ENCODE measurements around the gene CTNNA1.
A peak's percentile ranks its signal among the peaks of the same experiment; 100 is the strongest.
"Not testable (repeated sequence)": the region's sequence is repeated elsewhere in the genome, so short reads cannot be mapped to it uniquely, and the experiment has no call there.

The CTNNA1 gene

DNA sequence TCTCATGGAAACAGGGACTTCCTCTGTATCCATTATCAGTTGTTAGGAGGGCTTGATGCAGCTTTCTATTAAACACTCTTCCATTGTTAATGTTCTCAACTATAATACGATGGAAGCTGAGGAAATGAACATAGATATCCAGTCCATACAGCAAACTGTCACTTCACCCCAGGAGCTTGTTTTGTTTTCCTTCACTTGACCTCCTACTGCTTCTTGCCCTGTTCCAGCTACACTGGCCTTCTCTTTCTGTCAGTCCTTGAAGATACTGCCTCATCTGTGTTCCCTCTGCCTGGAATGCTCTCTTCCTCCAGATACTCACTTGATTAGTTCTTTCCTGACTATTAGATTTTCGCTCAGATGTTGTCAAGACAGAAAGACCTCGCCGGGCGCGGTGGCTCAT lies 17.1 kb downstream of the CTNNA1 start:
- no peaks in the 10 kb centered on the region for H3K27me3 Mint-ChIP-seq (ENCODE audit: low read depth, poor library complexity)
- no peak for DNase-seq
- TF ChIP-seq, protein P1, sequence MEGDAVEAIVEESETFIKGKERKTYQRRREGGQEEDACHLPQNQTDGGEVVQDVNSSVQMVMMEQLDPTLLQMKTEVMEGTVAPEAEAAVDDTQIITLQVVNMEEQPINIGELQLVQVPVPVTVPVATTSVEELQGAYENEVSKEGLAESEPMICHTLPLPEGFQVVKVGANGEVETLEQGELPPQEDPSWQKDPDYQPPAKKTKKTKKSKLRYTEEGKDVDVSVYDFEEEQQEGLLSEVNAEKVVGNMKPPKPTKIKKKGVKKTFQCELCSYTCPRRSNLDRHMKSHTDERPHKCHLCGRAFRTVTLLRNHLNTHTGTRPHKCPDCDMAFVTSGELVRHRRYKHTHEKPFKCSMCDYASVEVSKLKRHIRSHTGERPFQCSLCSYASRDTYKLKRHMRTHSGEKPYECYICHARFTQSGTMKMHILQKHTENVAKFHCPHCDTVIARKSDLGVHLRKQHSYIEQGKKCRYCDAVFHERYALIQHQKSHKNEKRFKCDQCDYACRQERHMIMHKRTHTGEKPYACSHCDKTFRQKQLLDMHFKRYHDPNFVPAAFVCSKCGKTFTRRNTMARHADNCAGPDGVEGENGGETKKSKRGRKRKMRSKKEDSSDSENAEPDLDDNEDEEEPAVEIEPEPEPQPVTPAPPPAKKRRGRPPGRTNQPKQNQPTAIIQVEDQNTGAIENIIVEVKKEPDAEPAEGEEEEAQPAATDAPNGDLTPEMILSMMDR (IDR thresholded peaks at IDR 0.05) = no peak
- peaks cover 25% of the 10 kb centered on the region for H3K9me3 Mint-ChIP-seq
- H3K4me1 Mint-ChIP-seq = peaks cover 43% of the 10 kb centered on the region
- H3K4me3 Mint-ChIP-seq = no peak overlapping the region
- peak overlapping the region; percentile 85 for H3K27ac Mint-ChIP-seq
- peaks cover 58% of the 10 kb centered on the region for H3K36me3 Mint-ChIP-seq (ENCODE audit: low read depth)

DNA sequence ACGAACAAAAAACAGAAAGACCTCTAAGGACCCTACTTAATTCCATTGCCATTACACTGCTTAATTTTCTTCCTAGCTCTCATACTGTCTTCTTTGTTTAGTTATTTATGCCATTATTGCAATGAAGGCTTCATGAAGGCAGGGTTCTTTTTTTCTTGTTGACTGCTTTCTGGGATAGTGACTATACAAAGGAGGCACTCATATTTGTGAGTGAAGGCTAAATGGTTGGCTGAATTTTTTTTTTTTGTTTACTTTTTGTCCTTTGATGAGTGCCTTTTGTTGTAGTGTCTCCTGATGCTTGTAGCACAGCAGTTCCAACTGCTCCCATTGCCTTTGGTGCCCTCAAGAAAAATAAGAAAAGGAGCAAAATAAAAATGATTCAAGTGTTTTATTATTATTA lies 17.8 kb downstream of the CTNNA1 start:
- H3K27me3 Mint-ChIP-seq (ENCODE audit: low read depth, poor library complexity) = no peaks in the 10 kb centered on the region
- peaks cover 63% of the 10 kb centered on the region for H3K36me3 Mint-ChIP-seq (ENCODE audit: low read depth)
- H3K9me3 Mint-ChIP-seq = peaks cover 32% of the 10 kb centered on the region
- no peak for DNase-seq
- H3K4me3 Mint-ChIP-seq = no peak overlapping the region
- TF ChIP-seq, protein P1 (IDR thresholded peaks at IDR 0.05) = no peak
- H3K4me1 Mint-ChIP-seq = peaks cover 40% of the 10 kb centered on the region
- no peak overlapping the region for H3K27ac Mint-ChIP-seq

DNA sequence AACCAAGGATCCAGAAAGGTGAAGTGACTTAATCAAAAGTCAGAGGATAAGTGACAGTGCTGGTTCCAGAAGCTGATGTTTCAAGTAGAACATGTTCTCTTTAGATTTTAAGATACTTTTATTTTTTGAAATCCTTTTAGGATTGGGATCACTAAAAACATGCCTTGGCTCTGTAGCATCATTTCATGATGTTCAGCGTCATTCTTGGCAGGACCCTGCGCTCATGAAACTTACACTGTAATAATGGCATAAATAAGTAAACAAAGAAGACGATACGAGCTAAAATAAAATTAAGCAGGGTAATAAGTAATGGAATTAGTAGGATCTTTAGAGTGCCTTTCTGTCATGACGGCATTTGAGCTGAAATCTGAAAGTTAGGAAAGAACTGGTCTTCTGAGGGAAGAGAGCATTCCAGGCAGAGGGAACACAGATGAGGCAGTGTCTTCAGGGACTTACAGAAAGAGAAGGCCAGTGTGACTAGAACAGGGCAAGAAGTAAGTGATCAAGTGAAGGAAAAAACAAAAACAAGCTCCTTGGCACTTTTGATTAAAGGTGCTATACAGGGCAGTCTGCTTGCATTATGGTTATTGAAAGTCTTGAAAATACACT lies 19.9 kb downstream of the CTNNA1 start:
- no peak overlapping the region for H3K4me3 Mint-ChIP-seq
- peak overlapping the region; percentile 60 for H3K27ac Mint-ChIP-seq
- TF ChIP-seq, protein P1 (IDR thresholded peaks at IDR 0.05) = no peak
- H3K27me3 Mint-ChIP-seq (ENCODE audit: low read depth, poor library complexity) = peaks cover 4% of the 10 kb centered on the region
- H3K36me3 Mint-ChIP-seq (ENCODE audit: low read depth) = peaks cover 67% of the 10 kb centered on the region
- H3K9me3 Mint-ChIP-seq = peaks cover 43% of the 10 kb centered on the region
- H3K4me1 Mint-ChIP-seq = peaks cover 25% of the 10 kb centered on the region
- no peak for DNase-seq

DNA sequence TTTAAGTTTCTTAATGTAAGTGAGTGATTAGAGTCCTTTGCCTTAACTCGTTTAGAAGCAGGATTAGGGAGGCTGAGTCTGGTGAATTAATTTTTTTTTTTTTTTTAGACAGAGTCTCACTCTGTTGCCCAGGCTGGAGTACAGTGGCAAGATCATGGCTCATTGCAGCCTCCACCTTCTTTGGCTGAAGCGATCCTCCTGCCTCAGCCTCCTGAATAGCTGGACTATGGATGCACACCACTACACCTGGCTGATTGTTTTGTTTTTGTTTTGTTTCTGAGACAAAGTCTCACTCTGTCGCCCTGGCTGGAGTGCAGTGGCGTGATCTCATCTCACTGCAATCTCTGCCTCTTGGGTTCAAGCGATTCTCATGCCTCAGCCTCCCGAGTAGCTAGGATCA lies 20.4 kb downstream of the CTNNA1 start:
- H3K36me3 Mint-ChIP-seq (ENCODE audit: low read depth) = peaks cover 72% of the 10 kb centered on the region
- DNase-seq; H3K4me3 Mint-ChIP-seq; H3K27me3 Mint-ChIP-seq (ENCODE audit: low read depth, poor library complexity); H3K27ac Mint-ChIP-seq: not testable (repeated sequence)
- peaks cover 48% of the 10 kb centered on the region for H3K9me3 Mint-ChIP-seq
- H3K4me1 Mint-ChIP-seq = peaks cover 25% of the 10 kb centered on the region

DNA sequence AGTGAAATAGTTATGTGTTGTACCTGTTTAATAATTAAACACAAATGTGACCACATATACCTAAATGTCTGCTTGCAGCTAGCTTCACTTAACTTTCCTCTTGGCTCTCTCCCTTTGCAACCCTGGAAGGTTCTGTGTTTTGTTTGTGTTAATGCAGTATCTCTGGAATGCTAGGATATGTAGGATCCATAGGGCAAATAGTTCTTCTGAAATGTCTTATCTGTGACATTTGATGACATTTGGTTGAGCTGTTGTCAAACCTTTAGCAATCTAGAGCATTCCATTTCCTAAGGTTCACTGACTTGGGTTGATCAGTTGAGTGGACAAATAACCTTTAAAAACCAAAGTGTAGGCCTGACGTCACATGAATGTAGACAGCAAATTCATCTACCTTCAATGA lies 21.8 kb downstream of the CTNNA1 start:
- Mint-ChIP-seq H3K4me1 (peaks cover 23% of the 10 kb centered on the region), H3K27ac (no peak overlapping the region), H3K36me3 (ENCODE audit: low read depth) (peaks cover 85% of the 10 kb centered on the region), H3K27me3 (ENCODE audit: low read depth, poor library complexity) (peaks cover 4% of the 10 kb centered on the region), H3K4me3 (no peak overlapping the region), H3K9me3 (peaks cover 61% of the 10 kb centered on the region)
- DNase-seq = no peak
- TF ChIP-seq, protein P1 (IDR thresholded peaks at IDR 0.05) = no peak

DNA sequence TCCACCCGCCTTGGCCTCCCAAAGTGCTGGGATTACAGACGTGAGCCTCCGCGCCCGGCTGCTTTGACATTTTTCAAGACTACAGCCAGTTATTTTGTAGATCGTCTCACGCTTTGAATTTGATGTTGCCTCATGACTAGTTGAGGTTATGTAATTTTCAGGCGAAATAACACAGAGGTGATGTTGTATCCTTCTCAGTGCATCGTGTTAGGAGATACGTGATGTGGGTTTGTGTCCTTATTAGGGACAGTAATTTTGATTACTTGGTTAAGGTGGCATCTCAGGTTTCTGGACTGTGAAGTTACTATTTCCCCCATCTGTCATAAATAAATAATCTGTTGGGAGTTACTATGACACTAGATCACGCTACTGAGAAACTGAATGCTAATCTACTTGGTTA lies 25.0 kb downstream of the CTNNA1 start:
- TF ChIP-seq, protein P1 (IDR thresholded peaks at IDR 0.05) = no peak

More for the DNA sequence above, 25.0 kb downstream of the CTNNA1 start:
- Mint-ChIP-seq H3K27me3 (ENCODE audit: low read depth, poor library complexity) (peaks cover 4% of the 10 kb centered on the region), H3K4me3 (no peak overlapping the region), H3K4me1 (no peaks in the 10 kb centered on the region), H3K36me3 (ENCODE audit: low read depth) (peaks cover 84% of the 10 kb centered on the region), H3K27ac (no peak overlapping the region), H3K9me3 (peaks cover 62% of the 10 kb centered on the region)
- DNase-seq = no peak
